Neural cell (in vitro differentiated cells): ENCODE results near the gene AQP6. TPM values are rescaled to one million over a fixed set of nuclear protein-coding genes. Genes with fewer than 3 reads are reported as not detected.

ENCODE experiments used
- H2AFZ ChIP-seq: fragments of 200-600, 300-800 bp; sonication (generic), shearing (Covaris generic); 2 replicates; pipeline ENCODE4 v1.6.0; 2014; ENCODE audit warnings: low read depth, mild to moderate bottlenecking, antibody characterized with exemption, low read length, moderate library complexity
- H3F3A ChIP-seq: fragments of 200-600 bp; shearing (Covaris generic); 2 replicates; pipeline ENCODE4 v1.6.1; 2016; ENCODE audit warnings: mild to moderate bottlenecking, moderate library complexity, mixed read lengths, antibody characterized with exemption, low read length; ENCODE audit not compliant: insufficient read depth, poor library complexity, severe bottlenecking
- H3K27ac ChIP-seq: fragments of 200-600, 300-800 bp; sonication (generic), shearing (Covaris generic); 2 replicates; pipeline ENCODE4 v1.5.1; 2014; ENCODE audit warnings: mild to moderate bottlenecking, low read length, moderate library complexity
- H3K27me3 ChIP-seq: fragments of 300-800, 200-600 bp; sonication (generic), shearing (Covaris generic); 2 replicates; pipeline ENCODE4 v1.6.0; 2014; ENCODE audit warnings: mild to moderate bottlenecking, low read depth, low read length, moderate library complexity; ENCODE audit not compliant: insufficient read depth
- H3K36me3 ChIP-seq: fragments of 300-800, 200-600 bp; sonication (generic), shearing (Covaris generic); 2 replicates; pipeline ENCODE4 v1.5.1; 2014; ENCODE audit warnings: mild to moderate bottlenecking, antibody characterized with exemption, low read length, moderate library complexity; ENCODE audit not compliant: insufficient read depth
- H3K4me2 ChIP-seq: fragments of 300-800, 200-600 bp; sonication (generic), shearing (Covaris generic); 2 replicates; pipeline ENCODE4 v1.6.0; 2014; ENCODE audit warnings: mild to moderate bottlenecking, low read length
- H3K4me3 ChIP-seq: fragments of 300-800, 200-600 bp; sonication (generic), shearing (Covaris generic); 2 replicates; pipeline ENCODE4 v1.5.1; 2014; ENCODE audit warnings: mild to moderate bottlenecking, low read length, moderate library complexity
- H3K79me2 ChIP-seq: fragments of 200-600 bp; shearing (Covaris generic); replicated peaks from 2 replicates; pipeline ENCODE4 v1.6.0; 2014; ENCODE audit warnings: mild to moderate bottlenecking, low read length, moderate library complexity; ENCODE audit not compliant: insufficient read depth
- H3K9ac ChIP-seq: fragments of 300-800, 200-600 bp; sonication (generic), shearing (Covaris generic); 2 replicates; pipeline ENCODE4 v1.6.1; 2016; ENCODE audit warnings: mild to moderate bottlenecking, low read length, mixed read lengths
- H3K9me2 ChIP-seq: fragments of 200-600 bp; shearing (Covaris generic); 2 replicates; pipeline ENCODE4 v1.6.1; 2016; ENCODE audit warnings: mild to moderate bottlenecking, low read length, mixed read lengths; ENCODE audit not compliant: insufficient read depth
- H3K9me3 ChIP-seq: fragments of 200-600, 300-800 bp; sonication (generic), shearing (Covaris generic); 2 replicates; pipeline ENCODE4 v1.6.1; 2016; ENCODE audit warnings: mild to moderate bottlenecking, mixed run types, low read length, moderate library complexity, mixed read lengths
- H4K20me1 ChIP-seq: fragments of 200-600 bp; shearing (Covaris generic); 2 replicates; pipeline ENCODE4 v1.6.1; 2016; ENCODE audit warnings: mild to moderate bottlenecking, mixed run types; ENCODE audit not compliant: insufficient read depth
- EP300 ChIP-seq: fragments of 450-650 bp; conservative IDR thresholded peaks from 2 replicates; pipeline ENCODE4 v1.6.1; 2014; ENCODE audit warnings: antibody characterized with exemption, mild to moderate bottlenecking, moderate library complexity; ENCODE audit not compliant: poor library complexity, severe bottlenecking
- EZH2 ChIP-seq: fragments of 200-600, 300-800 bp; shearing (Covaris generic), sonication (generic); IDR thresholded peaks from 2 replicates; pipeline ENCODE4 v1.6.1; 2014; ENCODE audit warnings: antibody characterized with exemption, low read length, borderline replicate concordance, mild to moderate bottlenecking; ENCODE audit not compliant: insufficient read depth, poor library complexity, severe bottlenecking
- MXI1 ChIP-seq: fragments of 450-650 bp; conservative IDR thresholded peaks from 2 replicates; pipeline ENCODE4 v1.6.1; 2014; ENCODE audit warnings: antibody characterized with exemption, mild to moderate bottlenecking; ENCODE audit not compliant: poor library complexity, severe bottlenecking
- POLR2AphosphoS5 ChIP-seq: IDR thresholded peaks from 2 replicates; pipeline ENCODE4 v1.6.1; 2012
- RAD21 ChIP-seq: fragments of 450-650 bp; conservative IDR thresholded peaks from 2 replicates; pipeline ENCODE4 v1.6.1; 2014; ENCODE audit warnings: antibody characterized with exemption, mild to moderate bottlenecking, moderate library complexity
- REST ChIP-seq: IDR thresholded peaks from 2 replicates; pipeline ENCODE4 v1.6.1; 2012; ENCODE audit warnings: borderline replicate concordance
- SMC3 ChIP-seq: fragments of 450-650 bp; conservative IDR thresholded peaks from 2 replicates; pipeline ENCODE4 v1.6.1; 2014; ENCODE audit warnings: antibody characterized with exemption, mild to moderate bottlenecking, moderate library complexity; ENCODE audit not compliant: poor library complexity
- TAF1 ChIP-seq: IDR thresholded peaks from 2 replicates; pipeline ENCODE4 v1.6.1; 2012; ENCODE audit warnings: low read depth
- polyA plus RNA-seq: library from polyadenylated mRNA; depleted of rRNA; stranded (reverse); fragments of >200 nt; gene quantifications from 2 replicates; pipeline ENCODE4 v1.2.3, GENCODE V29; 2014
- TF ChIP-seq, protein P1 (sequence below): fragments of 450-650 bp; IDR thresholded peaks from 2 replicates; pipeline ENCODE4 v1.5.1; 2014; ENCODE audit warnings: antibody characterized with exemption, mild to moderate bottlenecking, moderate library complexity; ENCODE audit not compliant: poor library complexity, severe bottlenecking

AQP6 gene
- polyA plus RNA-seq, 1 donor from 2014 or later, result not detected

GRCh38 chr12:49941556-49942511 is 30.9 kb upstream of the AQP6 start:
- Histone ChIP-seq H3K9me3 (no peaks in the 10 kb centered on the region), H3K4me2 (no peak overlapping the region), H3K4me3 (no peak overlapping the region), H3F3A (no peaks in the 10 kb centered on the region), H3K27ac (no peak overlapping the region), H3K36me3 (no peaks in the 10 kb centered on the region), H2AFZ (no peak overlapping the region), H3K79me2 (no peaks in the 10 kb centered on the region), H3K9me2 (no peaks in the 10 kb centered on the region), H4K20me1 (no peaks in the 10 kb centered on the region), H3K9ac (no peak overlapping the region), H3K27me3 (no peaks in the 10 kb centered on the region)
- TF ChIP-seq SMC3 (no peak), MXI1 (no peak), EZH2 (no peak), REST (no peak), RAD21 (no peak), POLR2AphosphoS5 (no peak), TAF1 (no peak), EP300 (no peak)
- TF ChIP-seq, protein P1, sequence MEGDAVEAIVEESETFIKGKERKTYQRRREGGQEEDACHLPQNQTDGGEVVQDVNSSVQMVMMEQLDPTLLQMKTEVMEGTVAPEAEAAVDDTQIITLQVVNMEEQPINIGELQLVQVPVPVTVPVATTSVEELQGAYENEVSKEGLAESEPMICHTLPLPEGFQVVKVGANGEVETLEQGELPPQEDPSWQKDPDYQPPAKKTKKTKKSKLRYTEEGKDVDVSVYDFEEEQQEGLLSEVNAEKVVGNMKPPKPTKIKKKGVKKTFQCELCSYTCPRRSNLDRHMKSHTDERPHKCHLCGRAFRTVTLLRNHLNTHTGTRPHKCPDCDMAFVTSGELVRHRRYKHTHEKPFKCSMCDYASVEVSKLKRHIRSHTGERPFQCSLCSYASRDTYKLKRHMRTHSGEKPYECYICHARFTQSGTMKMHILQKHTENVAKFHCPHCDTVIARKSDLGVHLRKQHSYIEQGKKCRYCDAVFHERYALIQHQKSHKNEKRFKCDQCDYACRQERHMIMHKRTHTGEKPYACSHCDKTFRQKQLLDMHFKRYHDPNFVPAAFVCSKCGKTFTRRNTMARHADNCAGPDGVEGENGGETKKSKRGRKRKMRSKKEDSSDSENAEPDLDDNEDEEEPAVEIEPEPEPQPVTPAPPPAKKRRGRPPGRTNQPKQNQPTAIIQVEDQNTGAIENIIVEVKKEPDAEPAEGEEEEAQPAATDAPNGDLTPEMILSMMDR, result no peak

DNA sequence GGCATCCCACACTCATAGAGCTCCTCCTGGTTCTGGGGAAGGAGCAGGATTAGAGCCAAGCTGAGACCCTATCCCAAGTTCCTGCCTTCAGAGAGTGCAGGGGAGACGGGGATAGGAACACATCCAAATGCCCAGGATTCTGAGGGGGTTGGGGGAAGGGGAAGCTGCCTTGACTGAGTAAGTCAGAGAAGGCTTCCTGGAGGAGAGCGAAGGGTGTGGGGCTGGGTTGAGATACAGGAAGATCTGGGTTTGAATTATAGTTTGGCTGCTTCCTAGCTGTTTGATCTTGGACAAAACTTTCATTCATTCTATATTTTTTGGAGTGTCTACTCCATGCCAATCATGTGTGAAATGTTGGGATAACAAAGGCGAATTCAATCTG is 30.2 kb upstream of the AQP6 start:
- no peaks in the 10 kb centered on the region for H3K36me3 ChIP-seq
- H3K9ac ChIP-seq, result no peak overlapping the region
- no peaks in the 10 kb centered on the region for H3F3A ChIP-seq
- no peak overlapping the region for H2AFZ ChIP-seq
- no peaks in the 10 kb centered on the region for H3K9me3 ChIP-seq
- H4K20me1 ChIP-seq, result no peaks in the 10 kb centered on the region
- H3K4me3 ChIP-seq, result no peak overlapping the region
- TF ChIP-seq REST, result no peak
- TF ChIP-seq, protein P1, result no peak
- TF ChIP-seq SMC3, result no peak
- no peak for TF ChIP-seq RAD21
- no peak for TF ChIP-seq TAF1
- TF ChIP-seq EZH2, result no peak
- no peak for TF ChIP-seq POLR2AphosphoS5
- TF ChIP-seq MXI1, result no peak
- no peak for TF ChIP-seq EP300
- no peaks in the 10 kb centered on the region for H3K79me2 ChIP-seq
- H3K27ac ChIP-seq, result no peak overlapping the region
- no peaks in the 10 kb centered on the region for H3K9me2 ChIP-seq
- H3K27me3 ChIP-seq, result no peaks in the 10 kb centered on the region
- no peak overlapping the region for H3K4me2 ChIP-seq
